Fibroblast of lung (primary cell): ENCODE data around the gene CALHM5.

Experiments
- EZH2 ChIP-seq: IDR thresholded peaks from 2 replicates; pipeline ENCODE4 v1.5.1; 2012; ENCODE audit warnings: low read length, control low read depth, mild to moderate bottlenecking; ENCODE audit errors: missing control alignments
- TF ChIP-seq, protein P1 (sequence below), 2 donors: IDR thresholded peaks in 1 of 2; conservative IDR thresholded peaks in 1 of 2; 1 replicate in 1 of 2; 2 replicates in 1 of 2; pipeline ENCODE4 v1.5.1; 2011 to 2012; ENCODE audit warnings: low read length in 2 of 2, control low read depth in 1 of 2, inconsistent platforms in 1 of 2, low read depth in 1 of 2, mild to moderate bottlenecking in 1 of 2

DNA sequence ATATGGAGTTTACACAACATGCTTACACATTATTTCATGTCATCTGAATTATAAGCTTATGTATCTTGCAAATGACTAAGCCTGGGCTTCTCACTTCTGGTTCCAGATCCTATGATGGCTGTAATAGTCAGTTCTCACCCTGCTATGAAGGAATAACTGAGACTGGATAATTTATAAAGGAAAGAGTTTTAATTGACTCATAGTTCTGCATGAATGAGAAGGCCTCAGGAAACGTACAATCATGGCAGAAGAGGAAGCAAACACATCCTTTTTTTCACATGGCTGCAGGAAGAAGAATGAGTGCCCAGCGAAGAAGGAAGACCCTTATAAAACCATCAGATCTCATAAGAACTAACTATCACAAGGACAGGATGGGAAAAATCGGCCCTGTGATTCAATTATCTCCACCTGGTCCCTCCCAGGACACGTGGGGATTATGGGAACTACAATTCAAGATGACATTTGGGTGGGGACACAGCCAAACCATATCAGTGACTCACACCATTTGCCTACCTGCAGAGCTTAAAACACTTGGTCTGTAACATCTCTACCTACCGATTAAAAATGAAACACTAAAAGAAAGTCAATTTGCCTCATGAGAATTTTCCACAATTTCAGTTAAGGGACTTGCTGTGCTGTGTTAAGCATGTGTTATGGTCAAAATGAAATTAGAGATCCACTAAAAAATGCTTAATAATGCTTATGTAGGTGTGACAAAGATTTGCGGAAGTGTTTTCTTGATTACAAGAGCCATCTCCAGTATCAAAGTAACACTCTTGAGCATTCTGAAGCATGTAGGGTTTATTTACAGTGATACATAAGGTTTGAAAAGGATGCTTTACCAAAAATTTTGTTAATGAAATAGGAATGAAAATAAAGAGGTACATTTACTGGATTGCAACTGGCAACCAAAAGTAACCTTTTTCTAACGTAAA is 57.6 kb downstream of the CALHM5 start:
- TF ChIP-seq, protein P1, sequence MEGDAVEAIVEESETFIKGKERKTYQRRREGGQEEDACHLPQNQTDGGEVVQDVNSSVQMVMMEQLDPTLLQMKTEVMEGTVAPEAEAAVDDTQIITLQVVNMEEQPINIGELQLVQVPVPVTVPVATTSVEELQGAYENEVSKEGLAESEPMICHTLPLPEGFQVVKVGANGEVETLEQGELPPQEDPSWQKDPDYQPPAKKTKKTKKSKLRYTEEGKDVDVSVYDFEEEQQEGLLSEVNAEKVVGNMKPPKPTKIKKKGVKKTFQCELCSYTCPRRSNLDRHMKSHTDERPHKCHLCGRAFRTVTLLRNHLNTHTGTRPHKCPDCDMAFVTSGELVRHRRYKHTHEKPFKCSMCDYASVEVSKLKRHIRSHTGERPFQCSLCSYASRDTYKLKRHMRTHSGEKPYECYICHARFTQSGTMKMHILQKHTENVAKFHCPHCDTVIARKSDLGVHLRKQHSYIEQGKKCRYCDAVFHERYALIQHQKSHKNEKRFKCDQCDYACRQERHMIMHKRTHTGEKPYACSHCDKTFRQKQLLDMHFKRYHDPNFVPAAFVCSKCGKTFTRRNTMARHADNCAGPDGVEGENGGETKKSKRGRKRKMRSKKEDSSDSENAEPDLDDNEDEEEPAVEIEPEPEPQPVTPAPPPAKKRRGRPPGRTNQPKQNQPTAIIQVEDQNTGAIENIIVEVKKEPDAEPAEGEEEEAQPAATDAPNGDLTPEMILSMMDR (conservative IDR thresholded peaks at IDR 0.05 in 1 of 2, IDR thresholded peaks at IDR 0.05 in 1 of 2; ENCODE audit: low read depth in 1 of 2, low read length in 2 of 2): no peak
- no peak for TF ChIP-seq EZH2
